ENCODE measurements around the gene TRIM66. TPM values are rescaled to one million over a fixed set of nuclear protein-coding genes. Genes with fewer than 3 reads are reported as not detected.

Gene TRIM66
- 0.75 TPM for polyA plus RNA-seq

DNA sequence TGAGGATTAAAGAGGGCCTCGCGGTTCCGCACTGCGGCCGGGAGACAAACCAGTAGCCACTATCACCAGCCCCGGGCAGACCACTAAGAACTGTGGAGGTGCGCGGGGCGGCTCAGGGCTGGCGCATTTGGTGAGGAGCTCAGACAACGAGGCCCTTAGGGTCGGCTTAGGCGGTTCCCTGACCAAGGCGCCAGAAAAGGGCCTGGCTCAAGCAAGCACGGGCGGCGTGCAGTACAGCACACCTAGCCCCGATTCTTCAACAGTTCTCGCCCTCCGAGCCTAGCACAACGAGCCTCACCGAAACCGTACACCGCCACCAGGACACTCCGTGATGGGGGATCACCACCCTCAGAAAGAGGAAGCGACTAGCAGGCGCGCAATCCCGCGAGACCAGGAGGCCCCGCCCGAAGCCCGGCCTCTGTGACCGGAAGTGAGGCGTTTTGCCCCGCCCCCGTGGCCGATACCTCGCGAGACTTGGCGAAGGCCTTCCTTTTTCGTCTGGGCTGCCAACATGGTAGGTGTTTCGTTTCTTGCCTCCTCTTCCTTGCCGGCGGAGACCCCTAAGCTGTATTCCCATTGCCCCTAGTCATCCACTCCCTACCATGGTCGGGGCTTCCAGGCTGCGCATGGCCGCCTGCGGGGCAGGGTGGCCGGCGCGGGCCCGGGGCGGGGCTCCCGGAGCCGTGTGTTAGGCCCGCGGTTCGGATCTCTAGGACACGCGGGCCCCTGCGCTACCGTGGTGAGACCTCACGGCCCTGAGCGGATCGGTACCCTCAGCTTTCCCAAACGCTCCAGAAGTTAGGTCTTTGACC lies at the start of gene TRIM66, which contains the start of gene RPL27A:
Gene TRIM66 (minus strand): TSS at position 363 of the 812 bp plus-strand sequence. CDS start 10,391 bp downstream, outside the sequence.
Gene RPL27A (plus strand): TSS at position 490 of the 812 bp plus-strand sequence. CDS start 22 bp downstream, at position 512.
- Mint-ChIP-seq H3K27me3 (no peaks in the 10 kb centered on the region), H3K36me3 (peaks cover 7% of the 10 kb centered on the region), H3K27ac (peak within 1 kb of the TSS; percentile 96 to 99 (median 98)), H3K4me1 (peaks cover 17 to 34% (median 33%) of the 10 kb centered on the region in 3 donors), H3K9me3 (peaks cover 0 to 3% (median 0%) of the 10 kb centered on the region in 3 donors), H3K4me3 (peak within 1 kb of the TSS; percentile 90 to 98 (median 94))

DNA sequence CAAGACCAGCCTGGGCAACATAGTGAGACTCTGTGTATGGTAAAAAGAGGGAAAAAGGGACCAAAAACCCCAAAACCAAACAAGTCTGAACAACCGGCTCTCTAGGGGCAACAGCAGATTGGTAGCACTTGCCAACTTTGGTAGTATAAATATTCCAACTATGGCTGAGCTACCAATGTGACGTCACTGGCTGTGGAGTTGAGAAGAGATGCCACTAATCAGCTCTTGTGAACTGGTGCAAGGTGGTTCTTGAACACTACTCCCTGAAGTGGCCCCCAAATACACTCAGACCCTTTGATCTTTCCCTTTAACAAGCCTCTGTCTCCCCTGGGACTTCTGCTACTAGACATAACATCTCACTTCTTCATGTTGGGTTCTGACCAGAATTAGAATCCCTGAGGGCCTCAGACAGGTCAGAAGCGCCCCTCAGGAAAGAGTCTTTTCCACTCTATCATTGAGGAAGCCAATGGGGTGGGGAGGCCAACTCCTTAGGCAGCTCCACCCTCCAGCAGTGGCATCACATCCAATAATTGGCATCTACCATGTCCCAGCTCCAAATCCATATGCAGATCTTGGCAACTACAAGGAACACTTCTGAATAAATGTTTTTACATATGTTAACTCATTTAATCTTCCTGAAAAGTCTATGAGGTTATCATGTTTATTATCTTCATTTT lies 49.3 kb upstream of the TRIM66 start:
- peak overlapping the region in 2 of 4 donors; percentile 84 to 85 for H3K4me3 Mint-ChIP-seq
- peaks cover 22 to 27% (median 24%) of the 10 kb centered on the region in 3 donors for H3K4me1 Mint-ChIP-seq
- no peaks in the 10 kb centered on the region for H3K9me3 Mint-ChIP-seq
- H3K27ac Mint-ChIP-seq, result peak overlapping the region; percentile 5 to 92 (median 82)
- H3K36me3 Mint-ChIP-seq, result no peaks in the 10 kb centered on the region
- no peaks in the 10 kb centered on the region for H3K27me3 Mint-ChIP-seq

DNA sequence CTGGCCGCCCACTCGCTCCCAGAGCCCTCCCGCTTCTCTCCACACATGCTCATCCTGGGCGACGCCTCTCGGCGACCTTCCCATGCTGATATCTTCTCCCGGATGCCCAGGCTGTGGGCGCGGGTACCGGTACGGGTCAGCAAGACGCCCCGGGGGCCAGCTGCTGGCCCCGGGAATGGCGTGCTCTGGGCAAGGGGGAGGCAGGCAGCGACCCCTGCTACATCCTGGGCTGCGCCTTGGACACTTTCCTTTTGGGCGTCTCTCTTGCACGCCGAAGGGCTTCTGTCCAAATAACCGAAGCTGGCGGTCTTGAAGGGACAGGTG lies 48.2 kb upstream of the TRIM66 start:
- Mint-ChIP-seq H3K9me3 (no peaks in the 10 kb centered on the region), H3K27me3 (no peaks in the 10 kb centered on the region), H3K36me3 (no peaks in the 10 kb centered on the region), H3K27ac (no peak overlapping the region), H3K4me1 (peaks cover 22 to 27% (median 24%) of the 10 kb centered on the region in 3 donors), H3K4me3 (no peak overlapping the region)

DNA sequence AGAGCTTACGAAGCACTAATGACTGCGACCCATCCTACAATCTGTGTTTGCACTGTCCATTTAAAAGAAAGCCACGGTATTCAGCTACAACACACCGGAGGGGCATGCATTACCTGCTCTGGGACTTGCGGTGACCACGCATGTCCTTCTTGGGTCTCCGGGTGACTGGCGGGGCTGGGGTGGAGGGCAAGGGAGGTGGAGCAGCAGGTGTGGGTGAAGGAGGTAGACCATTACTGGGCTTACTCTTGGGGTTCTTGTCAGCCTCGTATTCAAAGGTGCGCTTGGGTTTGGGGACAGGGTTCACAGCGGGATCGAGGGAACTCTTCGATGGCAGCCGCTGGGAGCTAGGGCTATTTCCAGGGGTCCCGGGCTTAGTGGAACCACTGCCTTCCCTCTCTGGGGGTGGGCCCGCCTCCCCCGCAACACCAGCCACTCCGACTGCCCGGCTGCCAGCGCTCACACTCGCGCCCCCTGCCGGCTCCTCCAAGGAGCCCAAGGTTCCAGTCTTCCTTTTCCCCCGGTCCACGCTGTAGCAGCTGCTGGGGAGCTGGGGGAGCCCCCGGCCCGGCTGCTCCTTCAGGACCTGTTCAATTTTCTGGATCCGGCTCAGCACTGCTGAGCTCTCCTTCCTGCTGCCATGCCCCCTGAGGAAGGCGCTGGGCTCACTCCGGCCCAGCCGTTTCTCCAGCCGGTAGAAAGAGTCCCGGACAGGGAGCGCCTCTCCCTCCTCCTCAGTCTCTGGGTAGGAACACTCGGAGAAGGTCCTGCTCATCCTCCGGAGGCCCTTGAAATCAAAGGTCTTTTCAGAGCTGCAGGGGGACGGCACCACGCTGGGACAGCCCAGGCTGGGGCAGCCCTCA lies 47.6 kb upstream of the TRIM66 start:
- H3K27me3 Mint-ChIP-seq, result no peaks in the 10 kb centered on the region
- no peak overlapping the region for H3K27ac Mint-ChIP-seq
- no peak overlapping the region for H3K4me3 Mint-ChIP-seq
- peaks cover 22 to 27% (median 24%) of the 10 kb centered on the region in 3 donors for H3K4me1 Mint-ChIP-seq
- no peaks in the 10 kb centered on the region for H3K36me3 Mint-ChIP-seq
- H3K9me3 Mint-ChIP-seq, result no peaks in the 10 kb centered on the region

- no peaks in the 10 kb centered on the region for H3K36me3 Mint-ChIP-seq
These were observed 46.6 kb upstream of the TRIM66 start for GRCh38 chr11:8729067-8729466.

DNA sequence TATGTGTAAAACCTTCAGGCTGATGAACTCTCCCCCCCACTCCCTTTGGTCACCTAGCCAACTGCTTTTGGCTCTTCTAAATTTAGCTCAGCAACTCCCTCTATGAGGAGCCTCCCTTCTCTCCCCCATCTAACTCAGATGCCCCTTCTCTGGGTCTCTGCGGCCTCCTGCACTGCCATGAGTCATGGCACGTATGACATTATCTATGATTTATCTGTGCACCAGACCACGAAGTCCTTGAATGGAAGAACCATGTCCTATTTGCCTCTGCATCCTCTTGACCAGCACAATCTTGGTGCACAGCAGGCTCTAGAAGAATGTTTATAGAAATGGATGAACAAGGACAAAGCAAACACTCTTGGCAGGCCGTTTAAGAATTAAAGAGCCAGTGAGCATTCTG lies 46.1 kb upstream of the TRIM66 start:
- Mint-ChIP-seq H3K9me3 (no peaks in the 10 kb centered on the region), H3K27me3 (no peaks in the 10 kb centered on the region), H3K4me3 (no peak overlapping the region), H3K27ac (no peak overlapping the region), H3K36me3 (no peaks in the 10 kb centered on the region), H3K4me1 (peaks cover 17 to 22% (median 17%) of the 10 kb centered on the region in 3 donors)

More at GRCh38 chr11:8729067-8729466, 46.6 kb upstream of the TRIM66 start:
- H3K4me1 Mint-ChIP-seq, result peaks cover 21 to 26% (median 22%) of the 10 kb centered on the region in 3 donors
- no peak overlapping the region for H3K27ac Mint-ChIP-seq
- no peaks in the 10 kb centered on the region for H3K9me3 Mint-ChIP-seq
- no peak overlapping the region for H3K4me3 Mint-ChIP-seq
- no peaks in the 10 kb centered on the region for H3K27me3 Mint-ChIP-seq

DNA sequence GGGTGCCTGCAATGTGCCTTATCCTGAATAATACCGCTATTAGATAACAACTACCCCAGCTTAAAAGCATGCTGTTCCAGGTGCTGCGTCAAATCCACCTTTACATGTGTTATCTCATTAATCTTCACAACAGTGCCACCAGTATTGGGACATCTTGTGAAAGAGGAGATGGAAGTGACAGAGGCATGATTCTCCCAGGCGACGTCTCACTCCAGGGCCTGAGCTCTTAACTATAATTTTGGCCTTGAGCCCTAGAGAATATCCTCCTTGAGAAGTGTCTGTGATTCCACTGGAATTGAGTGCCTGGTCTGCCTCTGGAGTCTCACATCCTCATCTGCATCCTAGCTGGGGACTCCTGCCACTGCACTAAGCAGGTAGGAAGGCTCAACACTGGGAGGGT lies 43.9 kb upstream of the TRIM66 start:
- Mint-ChIP-seq H3K4me1 (peaks cover 0 to 2% (median 2%) of the 10 kb centered on the region in 3 donors), H3K27me3 (peaks cover 2% of the 10 kb centered on the region), H3K36me3 (no peaks in the 10 kb centered on the region)

DNA sequence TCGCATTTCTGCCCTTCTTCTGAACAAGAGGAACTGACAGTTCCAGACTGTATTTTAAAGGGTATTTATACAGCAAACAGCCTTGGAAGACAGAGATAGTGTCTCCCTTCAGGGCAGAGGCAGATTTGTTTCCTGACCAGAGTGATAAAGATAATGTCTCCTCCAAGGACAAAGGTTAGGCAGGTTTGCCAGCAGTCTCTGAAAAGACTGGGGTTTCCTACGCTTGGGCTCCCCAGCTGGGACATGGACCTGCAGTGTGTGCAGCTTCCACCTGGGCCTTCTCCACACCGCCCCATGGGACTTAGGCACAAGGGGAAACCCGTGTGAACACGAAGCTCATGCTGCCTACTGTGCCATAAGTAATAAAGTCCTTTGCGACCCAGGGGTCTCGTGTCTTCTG lies 42.2 kb upstream of the TRIM66 start:
- Mint-ChIP-seq H3K9me3 (no peaks in the 10 kb centered on the region), H3K4me3 (no peak overlapping the region), H3K36me3 (no peaks in the 10 kb centered on the region), H3K27ac (no peak overlapping the region), H3K4me1 (no peaks in the 10 kb centered on the region), H3K27me3 (peaks cover 2% of the 10 kb centered on the region)

More for the DNA sequence above, 43.9 kb upstream of the TRIM66 start:
- no peak overlapping the region for H3K4me3 Mint-ChIP-seq
- H3K27ac Mint-ChIP-seq, result no peak overlapping the region
- H3K9me3 Mint-ChIP-seq, result no peaks in the 10 kb centered on the region

GRCh38 chr11:8723711-8724110 lies 41.2 kb upstream of the TRIM66 start:
- Mint-ChIP-seq H3K27ac (no peak overlapping the region), H3K36me3 (no peaks in the 10 kb centered on the region), H3K4me3 (no peak overlapping the region), H3K9me3 (no peaks in the 10 kb centered on the region), H3K4me1 (peaks cover 0 to 2% (median 0%) of the 10 kb centered on the region in 3 donors), H3K27me3 (peaks cover 2% of the 10 kb centered on the region)

DNA sequence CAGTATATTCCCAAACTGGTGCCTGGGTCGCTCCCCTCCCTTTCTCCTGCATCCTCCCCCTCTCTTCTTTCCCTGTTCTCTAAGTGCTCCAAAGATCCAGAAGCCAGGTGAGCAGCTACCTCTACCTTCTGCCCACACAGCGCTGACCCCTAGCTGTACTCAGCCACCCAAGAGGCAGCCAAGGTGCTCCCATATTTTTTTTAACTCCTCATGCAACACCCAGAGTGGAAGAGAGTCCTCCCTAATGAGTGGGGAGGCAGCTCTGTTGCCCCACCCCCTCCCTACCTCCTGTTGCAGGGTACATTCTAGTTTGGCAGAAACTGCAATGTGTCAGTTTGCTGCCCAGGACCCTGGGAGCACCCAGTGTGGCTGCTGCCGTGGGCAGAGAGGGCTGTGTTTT lies 40.3 kb upstream of the TRIM66 start:
- peaks cover 2% of the 10 kb centered on the region for H3K27me3 Mint-ChIP-seq
- no peaks in the 10 kb centered on the region for H3K36me3 Mint-ChIP-seq
- peak overlapping the region in 1 of 3 donors; percentile 40 for H3K27ac Mint-ChIP-seq
- no peak overlapping the region for H3K4me3 Mint-ChIP-seq
- peaks cover 5 to 9% (median 6%) of the 10 kb centered on the region in 3 donors for H3K4me1 Mint-ChIP-seq
- H3K9me3 Mint-ChIP-seq, result no peaks in the 10 kb centered on the region

DNA sequence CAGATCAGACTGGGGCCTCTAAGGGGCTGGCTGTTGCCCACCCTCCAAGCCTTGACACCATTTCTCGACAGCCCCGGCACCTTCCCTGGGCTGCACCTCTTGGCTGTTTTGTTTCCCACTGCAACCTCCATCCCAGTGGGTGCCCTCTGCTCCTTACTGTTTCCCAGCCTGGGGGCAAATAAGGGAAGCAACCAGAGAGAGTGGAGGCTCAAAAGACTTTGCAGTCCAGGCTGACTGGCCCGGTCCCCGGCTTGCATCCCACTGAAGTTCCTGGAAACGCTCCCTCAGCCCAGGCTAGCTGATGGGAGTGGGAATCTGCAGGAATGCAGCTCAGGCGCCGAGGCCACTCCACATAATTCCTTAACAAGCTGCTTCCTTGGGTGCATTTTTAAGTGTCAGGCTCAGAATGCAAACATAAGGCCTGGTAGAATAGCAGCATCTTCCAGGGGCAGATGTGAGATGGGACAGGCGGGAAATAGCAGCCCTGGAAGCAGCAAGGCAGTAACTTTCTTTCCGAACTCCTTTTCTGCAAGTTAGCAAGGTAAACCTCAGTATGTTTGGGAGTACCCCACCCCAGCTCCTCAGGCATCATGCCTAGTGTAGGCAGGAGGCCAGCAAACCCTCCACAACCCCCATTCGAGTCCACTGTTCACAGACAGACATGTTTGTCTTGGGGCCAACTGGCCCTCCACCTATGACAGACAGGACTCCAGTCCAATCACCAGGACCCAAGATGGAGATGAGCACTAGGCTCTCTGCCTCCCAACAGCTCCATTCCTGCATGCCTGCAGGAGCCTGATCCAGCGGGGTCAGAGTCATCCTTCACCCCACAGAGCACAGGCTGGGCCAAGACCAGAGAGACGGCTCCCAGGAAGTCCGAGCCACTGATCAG lies 39.4 kb upstream of the TRIM66 start:
- Mint-ChIP-seq H3K9me3 (no peaks in the 10 kb centered on the region), H3K4me1 (peaks cover 5 to 15% (median 11%) of the 10 kb centered on the region in 3 donors), H3K4me3 (peak overlapping the region in 1 of 4 donors; percentile 51), H3K27me3 (peaks cover 2% of the 10 kb centered on the region), H3K27ac (no peak overlapping the region), H3K36me3 (no peaks in the 10 kb centered on the region)

DNA sequence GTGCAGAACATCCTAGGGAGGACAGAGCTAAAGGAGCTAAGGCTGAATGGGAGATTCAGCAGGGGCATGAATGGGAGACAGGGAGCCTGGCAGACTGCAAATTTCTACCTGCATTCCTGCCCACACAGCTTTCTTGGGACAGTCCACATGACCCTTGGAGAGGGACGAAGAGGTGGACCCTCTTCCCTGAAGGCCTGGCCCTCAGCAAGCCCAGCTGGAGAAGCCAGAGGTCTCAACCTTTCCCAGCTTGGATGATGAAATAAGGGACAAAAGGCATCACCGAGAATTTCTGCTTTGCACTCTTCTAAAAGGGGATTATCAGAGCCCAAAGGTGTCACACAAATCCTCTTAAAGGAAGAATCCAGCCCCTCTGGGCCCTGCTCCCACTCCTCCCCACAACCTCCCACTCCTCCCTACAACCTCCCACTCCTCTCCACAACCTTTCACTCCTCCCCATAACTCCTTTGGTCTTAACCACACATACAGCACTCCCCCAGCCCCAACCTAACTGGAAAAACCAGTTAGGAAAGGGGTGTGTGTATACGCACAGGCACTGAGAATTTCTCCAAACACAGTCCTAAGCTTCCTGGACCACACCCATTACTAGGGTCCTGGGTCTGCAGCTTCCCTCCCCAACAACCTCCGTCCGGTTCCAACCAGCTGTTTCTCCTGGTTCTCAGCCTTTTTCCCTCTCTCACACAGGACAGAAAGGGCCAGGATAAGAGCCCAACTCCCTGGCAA lies 38.6 kb upstream of the TRIM66 start:
- Mint-ChIP-seq H3K4me1 (peaks cover 5 to 15% (median 11%) of the 10 kb centered on the region in 3 donors), H3K4me3 (peak overlapping the region in 1 of 4 donors; percentile 51)

DNA sequence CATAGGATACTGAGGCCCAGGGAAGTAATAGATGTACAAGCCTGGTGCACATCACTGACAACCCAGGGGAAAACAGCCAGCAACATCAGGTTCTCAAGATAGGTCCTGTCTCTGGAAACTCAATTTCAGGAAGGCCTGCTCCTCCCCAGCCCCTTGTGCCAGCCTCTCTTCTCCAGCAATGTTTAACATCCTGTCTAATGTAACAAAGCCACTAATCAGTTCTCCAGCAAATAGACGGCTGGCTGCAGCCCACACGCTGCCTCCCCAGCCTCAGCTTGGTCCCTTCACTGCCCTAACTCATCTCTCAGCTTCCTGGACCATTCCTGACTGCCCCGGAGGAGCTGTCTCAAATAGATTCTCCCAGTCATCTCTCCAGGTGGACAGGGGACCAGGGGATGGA lies 37.9 kb upstream of the TRIM66 start:
- Mint-ChIP-seq H3K27me3 (peaks cover 2% of the 10 kb centered on the region), H3K4me3 (no peak overlapping the region), H3K9me3 (no peaks in the 10 kb centered on the region), H3K4me1 (peaks cover 5 to 15% (median 11%) of the 10 kb centered on the region in 3 donors), H3K27ac (no peak overlapping the region), H3K36me3 (no peaks in the 10 kb centered on the region)

More for the DNA sequence above, 38.6 kb upstream of the TRIM66 start:
- no peaks in the 10 kb centered on the region for H3K36me3 Mint-ChIP-seq
- peaks cover 2% of the 10 kb centered on the region for H3K27me3 Mint-ChIP-seq
- no peak overlapping the region for H3K27ac Mint-ChIP-seq
- H3K9me3 Mint-ChIP-seq, result no peaks in the 10 kb centered on the region
